K562 (cell line): ENCODE data around the gene ATL3. TPM values are rescaled to one million over a fixed set of nuclear protein-coding genes. Genes with fewer than 3 reads are reported as not detected.
A peak's percentile ranks its signal among the peaks of the same experiment; 100 is the strongest.

Experiments used
- E4F1 ChIP-seq: fragments of 250-450 bp; sonication (Bioruptor Pico); IDR thresholded peaks from 2 replicates; pipeline ENCODE4 v1.5.0; 2021; ENCODE audit warnings: mild to moderate bottlenecking, borderline replicate concordance
- ELF4 ChIP-seq: fragments of 450-650 bp; formaldehyde crosslinking; IDR thresholded peaks from 2 replicates; pipeline ENCODE4 v1.4.0; 2022; ENCODE audit warnings: missing genetic modification characterization
- MLLT1 ChIP-seq, 2 experiments: fragments of 450-650 bp; IDR thresholded peaks; 2 replicates each; pipeline ENCODE4 v1.6.1; 2016
- PHF21A ChIP-seq: fragments of 450-650 bp; IDR thresholded peaks from 2 replicates; pipeline ENCODE4 v1.6.1; 2017; ENCODE audit warnings: low read depth, borderline replicate concordance
- POLR2H ChIP-seq: IDR thresholded peaks from 2 replicates; pipeline ENCODE4 v1.6.1; 2016; ENCODE audit warnings: missing genetic modification characterization, low read depth, mild to moderate bottlenecking, control low read depth, missing compliant biosample characterization, moderate library complexity
- RBM39 ChIP-seq: fragments of 200-400 bp; formaldehyde crosslinking; optimal IDR thresholded peaks from 2 replicates; pipeline ENCODE3; 2018; ENCODE audit warnings: low read depth, low read length
- TAL1 ChIP-seq: fragments of 450-650 bp; IDR thresholded peaks from 2 replicates; pipeline ENCODE4 v1.6.1; 2016; ENCODE audit warnings: mild to moderate bottlenecking
- ZBTB40 ChIP-seq, 2 experiments: fragments of 450-650 bp in 1 of 2; sonication (generic) in 1 of 2; formaldehyde crosslinking in 1 of 2; IDR thresholded peaks; 2 replicates each; pipeline versions ENCODE4 v1.7.1 to v1.9.0; 2016 to 2022; ENCODE audit warnings: inconsistent platforms in 1 of 2, mild to moderate bottlenecking in 1 of 2, missing genetic modification reagents in 1 of 2
- ZFP30 ChIP-seq: fragments of 250-450 bp; sonication (Bioruptor Pico); IDR thresholded peaks from 2 replicates; pipeline ENCODE4 v1.8.0; 2022; ENCODE audit warnings: moderate library complexity, mild to moderate bottlenecking, inconsistent platforms, borderline replicate concordance
- ZNF561 ChIP-seq: fragments of 450-650 bp; formaldehyde crosslinking; conservative IDR thresholded peaks from 2 replicates; pipeline ENCODE4 v1.4.0; 2020; ENCODE audit warnings: mild to moderate bottlenecking, moderate library complexity
- ZNF76 ChIP-seq: fragments of 250-450 bp; sonication (Bioruptor Pico); IDR thresholded peaks from 2 replicates; pipeline ENCODE4 v1.4.0; 2020; ENCODE audit warnings: mild to moderate bottlenecking, moderate library complexity, borderline replicate concordance
- polyA plus RNA-seq, 8 experiments: library from polyadenylated mRNA; depleted of rRNA in 4 of 8; stranded (reverse) in 5 of 8; unstranded in 3 of 8; fragments of >200 nt; fragmentation: Nextera tagmentation in 2 of 8; fragmentation: Illumina TruSeq in 1 of 8; extraction: Ambion mirVana in 2 of 8; extraction: Trizol in 1 of 8; gene quantifications; 2 replicates each; pipeline versions ENCODE4 v1.2.1 to v1.2.3, GENCODE V29; 2011 to 2014; ENCODE audit warnings: inconsistent platforms in 1 of 8, missing spikeins in 1 of 8
- total RNA-seq, 7 experiments: library from RNA; depleted of rRNA in 6 of 7; stranded (reverse); fragments of >200 nt in 6 of 7; fragmentation: Illumina TruSeq in 2 of 7; extraction: Trizol in 2 of 7; gene quantifications; 2 replicates each; pipeline versions ENCODE4 v1.2.1 to v1.2.3, GENCODE V29; 2011 to 2021; ENCODE audit warnings: low replicate concordance in 1 of 7

The ATL3 gene
- total and polyA plus RNA-seq, 9 of the 15 experiments (the other 6 are each of a cell fraction or from before 2014, with no cell fraction given), result 18.2 to 39.8 (median 23.9) TPM

DNA sequence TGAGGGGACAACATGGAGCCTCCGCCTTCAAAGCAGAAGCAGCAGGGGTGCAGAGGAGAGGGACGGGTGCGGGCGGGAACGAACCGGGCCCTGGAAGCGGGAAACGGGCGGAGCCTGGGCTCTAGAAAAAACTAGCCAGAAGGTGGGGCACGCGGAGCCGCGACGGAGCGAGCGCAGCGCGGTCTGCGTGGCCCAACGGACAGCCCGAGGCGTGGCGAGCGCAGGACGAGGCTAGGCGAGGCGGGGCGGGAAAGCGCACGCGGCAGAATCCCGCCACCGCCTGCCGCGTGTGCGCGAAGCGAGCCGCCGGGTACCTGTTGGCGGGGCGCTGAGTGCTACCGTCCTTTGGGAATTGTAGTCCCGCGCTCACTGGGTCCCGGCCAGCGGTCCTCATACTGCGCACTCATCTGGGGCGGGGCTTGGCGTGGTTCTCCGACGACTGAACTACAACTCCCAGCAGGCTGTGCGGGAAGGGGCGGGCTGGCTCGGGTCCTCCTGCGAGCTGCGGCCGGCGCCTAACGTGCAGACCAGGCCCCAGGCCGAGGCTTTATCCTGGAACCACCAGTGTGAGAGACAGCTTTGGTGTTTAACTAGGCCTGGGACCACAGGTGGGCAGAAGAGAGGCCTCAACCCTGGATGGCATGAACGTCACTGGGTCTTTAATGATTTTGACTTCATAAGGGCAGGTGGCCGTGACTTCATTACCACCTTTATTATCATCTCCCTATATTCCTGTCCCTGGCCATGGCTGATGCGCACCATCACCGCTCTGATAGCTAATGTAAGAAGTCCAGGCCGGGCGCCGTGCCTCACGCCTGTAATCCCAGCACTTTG lies at the start of gene ATL3 (continued):
- peak; percentile 25; the same call in 1 of the 2 replicates for TF ChIP-seq ZBTB40 (IDR thresholded peaks at IDR 0.05)
- TF ChIP-seq ZBTB40 (CRISPR knock-in tag; IDR thresholded peaks at IDR 0.05), result peak; percentile 93
- TF ChIP-seq RBM39, result no peak
- TF ChIP-seq ZFP30 (CRISPR knock-in tag), result no peak
- no peak for TF ChIP-seq ELF4 (CRISPR knock-in tag)
- no peak for TF ChIP-seq ZNF561 (CRISPR knock-in tag)
- no peak for TF ChIP-seq E4F1 (CRISPR knock-in tag)
- no peak for TF ChIP-seq MLLT1 (IDR thresholded peaks at IDR 0.05)
- 0 out of 2 replicates have a peak, but pooled peaks have one; percentile 3 for TF ChIP-seq TAL1
- no peak for TF ChIP-seq PHF21A
- TF ChIP-seq POLR2H, result peak; percentile 59
- TF ChIP-seq ZNF76 (CRISPR knock-in tag), result peak; percentile 81; the same call in 1 of the 2 replicates
